Measurements from ENCODE around the gene SLIT1.
"Not testable (repeated sequence)": the region's sequence is repeated elsewhere in the genome, so short reads cannot be mapped to it uniquely, and the experiment has no call there.

Gene SLIT1

GRCh38 chr10:97105303-97105702, 80.5 kb downstream of the SLIT1 start:
- DNase-seq = no peak

GRCh38 chr10:97103316-97104080, 82.3 kb downstream of the SLIT1 start:
- no peak for DNase-seq

- no peak for DNase-seq
These were observed 83.3 kb downstream of the SLIT1 start for GRCh38 chr10:97102441-97102840.

- no peak for DNase-seq
These were observed 84.4 kb downstream of the SLIT1 start for GRCh38 chr10:97101166-97101940.

- no peak for DNase-seq
These were observed 85.1 kb downstream of the SLIT1 start for GRCh38 chr10:97100657-97101056.

GRCh38 chr10:97099868-97100267, 85.9 kb downstream of the SLIT1 start:
- no peak for DNase-seq

- DNase-seq = no peak
These were observed 86.7 kb downstream of the SLIT1 start for GRCh38 chr10:97099089-97099488.

- DNase-seq = no peak
These were observed 88.7 kb downstream of the SLIT1 start for GRCh38 chr10:97097084-97097433.

- DNase-seq = no peak
These were observed 89.3 kb downstream of the SLIT1 start for GRCh38 chr10:97096261-97097083.

GRCh38 chr10:97095701-97096260, 90.0 kb downstream of the SLIT1 start:
- DNase-seq = no peak

- no peak for DNase-seq
These were observed 95.1 kb downstream of the SLIT1 start for GRCh38 chr10:97090644-97091043.

- DNase-seq = no peak
These were observed 95.7 kb downstream of the SLIT1 start for GRCh38 chr10:97090035-97090434.

GRCh38 chr10:97089209-97089870, 96.4 kb downstream of the SLIT1 start:
- DNase-seq = no peak

GRCh38 chr10:97087296-97087695, 98.5 kb downstream of the SLIT1 start:
- DNase-seq = no peak

GRCh38 chr10:97086530-97086929, 99.2 kb downstream of the SLIT1 start:
- DNase-seq = no peak

GRCh38 chr10:97083228-97083829, 102.4 kb downstream of the SLIT1 start:
- no peak for DNase-seq

GRCh38 chr10:97082575-97082974, 103.2 kb downstream of the SLIT1 start:
- not testable (repeated sequence) for DNase-seq

GRCh38 chr10:97081621-97082235, 104.0 kb downstream of the SLIT1 start:
- DNase-seq = peak; percentile 54

GRCh38 chr10:97080051-97080776, 105.5 kb downstream of the SLIT1 start:
- no peak for DNase-seq

GRCh38 chr10:97079448-97079847, 106.3 kb downstream of the SLIT1 start:
- DNase-seq = no peak

- DNase-seq = no peak
These were observed 106.8 kb downstream of the SLIT1 start for GRCh38 chr10:97078938-97079445.

Measured in stimulated activated CD4-positive, alpha-beta T cell treated with anti-CD3 and anti-CD28 coated beads, Interleukin-4, amount 100 ng/mL, for 24 hours (primary cell).